Lower leg skin (tissue), 4 donors: ENCODE measurements around the gene C5orf47. TPM values are rescaled to one million over a fixed set of nuclear protein-coding genes. Genes with fewer than 3 reads are reported as not detected.

ENCODE experiments used
- DNase-seq, 2 donors: peaks; one replicate each; pipeline ENCODE4 v3.0.0-alpha.2; 2019; ENCODE audit warnings: low spot score in 2 of 2
- H3K4me3 ChIP-seq: fragments of 200-600 bp; sonication (generic); 2 replicates; pipeline ENCODE4 v1.5.1; 2017; ENCODE audit warnings: mild to moderate bottlenecking, low read depth; ENCODE audit not compliant: poor library complexity, severe bottlenecking
- CTCF ChIP-seq, 3 donors: fragments of 450-650 bp; IDR thresholded peaks; one replicate each; pipeline ENCODE4 v1.5.1; 2016; ENCODE audit warnings: antibody characterized with exemption in 3 of 3, mild to moderate bottlenecking in 3 of 3, moderate library complexity in 2 of 3
- POLR2A ChIP-seq, 2 donors: fragments of 450-650 bp; IDR thresholded peaks; one replicate each; pipeline ENCODE4 v1.6.1; 2016 to 2017; ENCODE audit warnings: antibody characterized with exemption in 2 of 2, mild to moderate bottlenecking in 1 of 2, moderate library complexity in 1 of 2
- WGBS, 2 donors: methylation state at CpG; one replicate each; pipeline ENCODE4 v1.1.5; 2018; 5-methylcytosine and 5-hydroxymethylcytosine counted together
- intact Hi-C: fragments of 100-400 bp; cut with DNase I; formaldehyde crosslinking; loops from one replicate; pipeline ENCODE4 v1.15.0; 2023; ENCODE audit warnings: low total_unique reads
- total RNA-seq, 4 donors: library from RNA; depleted of rRNA; stranded (reverse); fragments of >200 nt; gene quantifications; one replicate each; pipeline ENCODE4 v1.1.0, GENCODE V29; 2016

C5orf47 gene, protein sequence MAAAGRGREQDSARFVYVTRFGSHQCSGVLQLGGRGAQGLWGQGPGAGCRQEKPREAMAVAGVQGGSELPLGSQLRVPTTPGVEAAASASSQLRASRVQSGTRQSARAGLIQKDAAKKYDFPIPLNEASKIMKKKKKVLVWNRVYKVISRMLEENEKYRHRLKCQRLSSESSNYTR
- not detected for total RNA-seq

DNA sequence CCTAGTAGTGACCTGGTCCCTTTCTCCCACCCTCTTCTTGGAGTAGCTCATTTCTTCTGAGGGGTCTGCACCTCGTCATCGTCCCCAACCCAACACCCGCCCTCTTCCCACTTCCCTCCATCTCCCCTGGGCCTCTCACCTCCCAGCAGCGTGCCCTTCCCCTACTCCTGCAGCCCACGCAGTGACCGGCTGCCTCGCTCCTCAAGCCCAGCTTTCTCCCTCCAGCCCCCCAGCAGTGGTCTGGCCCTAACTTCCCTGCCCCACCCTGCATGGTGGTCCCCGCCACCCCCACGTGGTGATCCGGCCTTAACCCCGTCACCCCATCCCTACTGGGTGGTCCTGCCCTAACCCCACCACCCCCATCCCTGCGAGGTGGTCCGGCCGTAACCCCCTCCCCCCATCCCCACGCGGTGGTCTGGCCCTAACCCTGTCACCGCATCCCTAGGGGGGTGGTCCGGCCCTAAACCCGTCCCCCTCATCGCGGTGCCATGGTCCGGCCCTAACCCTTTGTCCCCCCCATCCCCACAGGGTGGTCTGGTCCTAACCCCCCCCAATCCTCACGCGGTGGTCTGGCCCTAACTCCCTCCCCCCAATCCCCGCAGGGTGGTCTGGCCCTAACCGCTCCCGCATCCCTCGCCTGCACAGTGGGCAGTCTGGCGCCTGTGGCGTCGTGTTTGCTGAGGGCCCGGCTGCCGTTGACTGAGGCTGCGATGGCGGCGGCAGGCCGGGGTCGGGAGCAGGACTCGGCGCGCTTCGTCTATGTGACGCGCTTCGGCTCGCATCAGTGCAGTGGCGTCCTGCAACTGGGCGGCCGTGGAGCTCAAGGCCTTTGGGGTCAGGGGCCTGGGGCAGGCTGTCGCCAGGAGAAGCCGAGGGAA is at the start of gene C5orf47:
Gene C5orf47 (plus strand): TSS at position 617 of the 878 bp plus-strand sequence. CDS start 94 bp downstream, at position 711.
- WGBS, 2 donors, result 94 to 97% methylated on average over 39 to 49 of the region's 51 CpGs
- H3K4me3 ChIP-seq, result no peak within 1 kb of the TSS
- TF ChIP-seq CTCF (IDR thresholded peaks at IDR 0.05) (no peak), POLR2A (IDR thresholded peaks at IDR 0.05) (no peak)
- intact Hi-C loops, result no loop called here
- DNase-seq, result no peak

DNA sequence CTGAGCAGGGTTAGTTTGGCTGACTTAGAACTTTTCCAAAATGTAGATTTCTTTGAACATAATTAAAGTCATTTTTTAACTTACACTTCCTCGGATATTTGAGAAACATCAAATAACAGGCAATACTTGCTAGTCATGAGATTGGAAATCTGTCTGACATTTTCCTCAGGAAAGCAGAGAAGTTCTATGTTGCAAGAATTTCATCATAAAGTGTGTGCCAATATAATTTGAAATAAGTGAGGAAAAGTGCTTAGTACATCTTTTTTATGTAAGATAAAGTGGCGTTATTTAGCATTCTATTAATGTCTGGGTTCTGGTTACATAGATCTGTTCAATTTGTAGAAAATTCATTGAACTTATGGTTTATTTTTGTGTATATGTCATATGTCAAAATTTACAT is 48.7 kb upstream of the C5orf47 start:
- H3K4me3 ChIP-seq, result no peak overlapping the region
- DNase-seq, result no peak
- intact Hi-C loops, result no loop called here
- WGBS, 2 donors, result 84 to 88% methylated on average over 2 of the region's 2 CpGs
- no peak for TF ChIP-seq POLR2A (IDR thresholded peaks at IDR 0.05)
- TF ChIP-seq CTCF (IDR thresholded peaks at IDR 0.05), result no peak

DNA sequence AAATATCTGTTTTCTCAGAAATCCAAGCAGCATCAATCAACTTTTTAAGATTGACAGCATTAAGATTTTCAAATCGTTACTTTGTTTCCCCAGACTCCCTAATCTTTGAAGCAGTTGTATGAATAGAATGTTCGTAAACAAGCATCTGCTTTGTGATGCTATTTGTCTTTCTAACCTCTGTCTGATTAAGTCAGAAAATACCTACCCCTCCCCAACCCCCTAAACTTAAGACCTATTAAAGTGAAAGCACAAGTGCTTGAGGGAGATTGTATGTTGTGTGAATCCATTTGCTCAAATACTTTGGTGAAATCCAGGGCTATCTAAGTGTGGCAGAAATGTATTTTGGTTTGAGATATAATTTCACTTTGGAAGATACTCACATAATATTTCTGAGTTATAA is 47.9 kb upstream of the C5orf47 start:
- H3K4me3 ChIP-seq, result no peak overlapping the region
- intact Hi-C loops, result no loop called here
- DNase-seq, result no peak
- TF ChIP-seq CTCF (IDR thresholded peaks at IDR 0.05) (no peak), POLR2A (IDR thresholded peaks at IDR 0.05) (no peak)
- 86 to 89% methylated on average over 2 of the region's 2 CpGs for WGBS, 2 donors

- intact Hi-C loops, result no loop called here
- DNase-seq, result no peak
- no peak overlapping the region for H3K4me3 ChIP-seq
- 82 to 85% methylated on average over 9 of the region's 9 CpGs for WGBS, 2 donors
- TF ChIP-seq CTCF (IDR thresholded peaks at IDR 0.05), result no peak
- TF ChIP-seq POLR2A (IDR thresholded peaks at IDR 0.05), result no peak
Observed at GRCh38 chr5:173941758-173942401, 47.1 kb upstream of the C5orf47 start.

DNA sequence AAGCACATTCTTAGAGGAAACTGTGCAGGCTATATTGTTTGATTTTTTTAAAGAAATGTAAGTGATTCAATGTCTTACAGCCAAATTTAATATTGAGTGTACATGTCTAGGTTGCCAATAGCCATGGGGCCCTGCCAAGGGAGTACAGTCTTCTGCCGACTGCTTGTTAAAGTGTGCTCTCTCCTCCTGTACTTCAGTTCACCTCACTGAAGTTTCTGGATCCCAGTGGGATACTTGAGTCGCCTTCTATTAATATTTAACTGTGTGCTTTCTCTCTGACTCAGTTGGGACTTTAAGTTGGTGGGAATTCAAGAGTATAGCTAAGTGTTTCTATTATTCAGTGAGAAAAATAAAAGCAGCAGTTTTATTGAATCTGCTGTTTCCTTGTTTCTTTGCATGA is 44.5 kb upstream of the C5orf47 start:
- TF ChIP-seq POLR2A (IDR thresholded peaks at IDR 0.05) (no peak), CTCF (IDR thresholded peaks at IDR 0.05) (no peak)
- intact Hi-C loops, result no loop called here
- DNase-seq, result no peak
- 74 to 80% methylated on average over 2 of the region's 2 CpGs for WGBS, 2 donors
- H3K4me3 ChIP-seq, result no peak overlapping the region
